ENCODE results near the gene TMEM54.

- TF ChIP-seq CTCF (IDR thresholded peaks at IDR 0.05) (no peak), POLR2A (IDR thresholded peaks at IDR 0.05) (no peak)
Measured at GRCh38 chr1:32855861-32856617, 45.1 kb downstream of the TMEM54 start.
